ENCODE measurements around the gene C1QTNF5. TPM values are rescaled to one million over a fixed set of nuclear protein-coding genes. Genes with fewer than 3 reads are reported as not detected.

C1QTNF5 gene
- total RNA-seq, 1 donor = 5.3 TPM

GRCh38 chr11:119346605-119347004 is 5.9 kb upstream of the C1QTNF5 start, which contains the start of gene MFRP:
Gene MFRP (minus strand): TSS chr11:119346705. CDS start chr11:119346513, 192 bp downstream.
- DNase-seq (ENCODE audit: low read depth) = no peak
- no peak within 1 kb of the TSS for H3K4me3 ChIP-seq (ENCODE audit: low read depth, low read length)
- TF ChIP-seq, protein P1, sequence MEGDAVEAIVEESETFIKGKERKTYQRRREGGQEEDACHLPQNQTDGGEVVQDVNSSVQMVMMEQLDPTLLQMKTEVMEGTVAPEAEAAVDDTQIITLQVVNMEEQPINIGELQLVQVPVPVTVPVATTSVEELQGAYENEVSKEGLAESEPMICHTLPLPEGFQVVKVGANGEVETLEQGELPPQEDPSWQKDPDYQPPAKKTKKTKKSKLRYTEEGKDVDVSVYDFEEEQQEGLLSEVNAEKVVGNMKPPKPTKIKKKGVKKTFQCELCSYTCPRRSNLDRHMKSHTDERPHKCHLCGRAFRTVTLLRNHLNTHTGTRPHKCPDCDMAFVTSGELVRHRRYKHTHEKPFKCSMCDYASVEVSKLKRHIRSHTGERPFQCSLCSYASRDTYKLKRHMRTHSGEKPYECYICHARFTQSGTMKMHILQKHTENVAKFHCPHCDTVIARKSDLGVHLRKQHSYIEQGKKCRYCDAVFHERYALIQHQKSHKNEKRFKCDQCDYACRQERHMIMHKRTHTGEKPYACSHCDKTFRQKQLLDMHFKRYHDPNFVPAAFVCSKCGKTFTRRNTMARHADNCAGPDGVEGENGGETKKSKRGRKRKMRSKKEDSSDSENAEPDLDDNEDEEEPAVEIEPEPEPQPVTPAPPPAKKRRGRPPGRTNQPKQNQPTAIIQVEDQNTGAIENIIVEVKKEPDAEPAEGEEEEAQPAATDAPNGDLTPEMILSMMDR (IDR thresholded peaks at IDR 0.05; ENCODE audit: insufficient read depth, low read length) = no peak

DNA sequence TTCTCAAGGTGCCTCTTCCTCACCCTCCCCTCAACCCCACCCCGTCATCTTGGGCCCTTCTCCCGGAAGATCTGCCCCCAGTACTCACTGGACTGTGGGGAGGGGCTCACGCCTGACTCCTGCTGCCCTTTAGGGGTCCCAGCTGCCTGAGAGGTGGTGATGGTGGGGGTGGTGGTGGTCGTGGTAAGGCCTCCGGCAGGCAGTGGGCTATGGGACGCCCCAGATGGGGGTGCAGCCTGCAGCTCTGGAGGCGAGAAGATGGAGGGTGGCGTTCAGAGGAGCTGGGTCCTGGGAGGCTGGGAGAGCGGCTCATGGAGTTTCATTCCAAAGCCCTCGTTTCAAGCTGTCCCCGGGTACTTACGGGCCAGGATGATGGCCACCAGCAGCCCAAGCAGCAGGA is 5.0 kb upstream of the C1QTNF5 start:
- no peak for DNase-seq (ENCODE audit: low read depth)
- TF ChIP-seq, protein P1 (IDR thresholded peaks at IDR 0.05; ENCODE audit: insufficient read depth, low read length) = no peak
- H3K4me3 ChIP-seq (ENCODE audit: low read depth, low read length) = no peak overlapping the region

- peak; percentile 39 for DNase-seq (ENCODE audit: low read depth)
- no peak overlapping the region for H3K4me3 ChIP-seq (ENCODE audit: low read depth, low read length)
- TF ChIP-seq, protein P1 (IDR thresholded peaks at IDR 0.05; ENCODE audit: insufficient read depth, low read length) = no peak
Observed at GRCh38 chr11:119344291-119345010, 3.8 kb upstream of the C1QTNF5 start.

- no peak for DNase-seq (ENCODE audit: low read depth)
- no peak overlapping the region for H3K4me3 ChIP-seq (ENCODE audit: low read depth, low read length)
- TF ChIP-seq, protein P1 (IDR thresholded peaks at IDR 0.05; ENCODE audit: insufficient read depth, low read length) = no peak
Observed at GRCh38 chr11:119343726-119344125, 3.0 kb upstream of the C1QTNF5 start.

- H3K4me3 ChIP-seq (ENCODE audit: low read depth, low read length) = no peak overlapping the region
- no peak for DNase-seq (ENCODE audit: low read depth)
- TF ChIP-seq, protein P1 (IDR thresholded peaks at IDR 0.05; ENCODE audit: insufficient read depth, low read length) = no peak
Observed at GRCh38 chr11:119342362-119343130, 1.9 kb upstream of the C1QTNF5 start.

- TF ChIP-seq, protein P1 (IDR thresholded peaks at IDR 0.05; ENCODE audit: insufficient read depth, low read length) = no peak
- DNase-seq (ENCODE audit: low read depth) = no peak
- H3K4me3 ChIP-seq (ENCODE audit: low read depth, low read length) = no peak overlapping the region
Observed at GRCh38 chr11:119342023-119342300, 1.3 kb upstream of the C1QTNF5 start.
